Measurements from ENCODE around the gene FOXN3.

Gene FOXN3

GRCh38 chr14:89417091-89417464 is at the start of gene FOXN3:
TSS of gene FOXN3 (minus strand) at chr14:89417233. CDS start at chr14:89412476, 4,757 bp downstream.
- H3K4me3 ChIP-seq (ENCODE audit: low read depth, low read length), result peak within 1 kb of the TSS; percentile 84
- peak within 1 kb of the TSS; percentile 87 for H3K27ac ChIP-seq (ENCODE audit: low read depth, low read length)
- H3K27me3 ChIP-seq (ENCODE audit: control insufficient read depth, insufficient read depth, low read length), result no peaks in the 10 kb centered on the region
- H3K9ac ChIP-seq (ENCODE audit: low read depth, low read length), result peak within 1 kb of the TSS; percentile 88
- peaks cover 26% of the 10 kb centered on the region for H3K36me3 ChIP-seq (ENCODE audit: control insufficient read depth, insufficient read depth, low read length)
- no peaks in the 10 kb centered on the region for H3K9me3 ChIP-seq (ENCODE audit: control insufficient read depth, insufficient read depth, low read length)
- peaks cover 21% of the 10 kb centered on the region for H3K4me1 ChIP-seq (ENCODE audit: control insufficient read depth, insufficient read depth, low read length)

- H3K36me3 ChIP-seq (ENCODE audit: control insufficient read depth, insufficient read depth, low read length), result 0 out of 2 replicates have a peak, but pooled peaks cover 4% of the 10 kb centered on the region
- no peaks in the 10 kb centered on the region for H3K27me3 ChIP-seq (ENCODE audit: control insufficient read depth, insufficient read depth, low read length)
- H3K27ac ChIP-seq (ENCODE audit: low read depth, low read length), result peak overlapping the region; percentile 0
- no peaks in the 10 kb centered on the region for H3K9me3 ChIP-seq (ENCODE audit: control insufficient read depth, insufficient read depth, low read length)
- no peak overlapping the region for H3K4me3 ChIP-seq (ENCODE audit: low read depth, low read length)
- no peaks in the 10 kb centered on the region; the same call in none of the 2 replicates for H3K4me1 ChIP-seq (ENCODE audit: control insufficient read depth, insufficient read depth, low read length)
- no peak overlapping the region for H3K9ac ChIP-seq (ENCODE audit: low read depth, low read length)
Observed at GRCh38 chr14:89466484-89466883, 49.5 kb upstream of the FOXN3 start.

GRCh38 chr14:89465876-89466275 is 48.8 kb upstream of the FOXN3 start:
- H3K36me3 ChIP-seq (ENCODE audit: control insufficient read depth, insufficient read depth, low read length), result 0 out of 2 replicates have a peak, but pooled peaks cover 4% of the 10 kb centered on the region
- H3K9me3 ChIP-seq (ENCODE audit: control insufficient read depth, insufficient read depth, low read length), result no peaks in the 10 kb centered on the region
- H3K27ac ChIP-seq (ENCODE audit: low read depth, low read length), result no peak overlapping the region
- H3K4me3 ChIP-seq (ENCODE audit: low read depth, low read length), result no peak overlapping the region
- H3K9ac ChIP-seq (ENCODE audit: low read depth, low read length), result no peak overlapping the region
- H3K4me1 ChIP-seq (ENCODE audit: control insufficient read depth, insufficient read depth, low read length), result no peaks in the 10 kb centered on the region; the same call in none of the 2 replicates
- no peaks in the 10 kb centered on the region for H3K27me3 ChIP-seq (ENCODE audit: control insufficient read depth, insufficient read depth, low read length)

GRCh38 chr14:89461256-89461655 is 44.2 kb upstream of the FOXN3 start:
- peaks cover 27% of the 10 kb centered on the region for H3K4me1 ChIP-seq (ENCODE audit: control insufficient read depth, insufficient read depth, low read length)
- no peaks in the 10 kb centered on the region for H3K9me3 ChIP-seq (ENCODE audit: control insufficient read depth, insufficient read depth, low read length)
- no peak overlapping the region for H3K27ac ChIP-seq (ENCODE audit: low read depth, low read length)
- 0 out of 2 replicates have a peak, but pooled peaks cover 5% of the 10 kb centered on the region for H3K36me3 ChIP-seq (ENCODE audit: control insufficient read depth, insufficient read depth, low read length)
- no peak overlapping the region for H3K4me3 ChIP-seq (ENCODE audit: low read depth, low read length)
- H3K9ac ChIP-seq (ENCODE audit: low read depth, low read length), result no peak overlapping the region
- H3K27me3 ChIP-seq (ENCODE audit: control insufficient read depth, insufficient read depth, low read length), result no peaks in the 10 kb centered on the region

- no peak overlapping the region for H3K9ac ChIP-seq (ENCODE audit: low read depth, low read length)
- no peaks in the 10 kb centered on the region for H3K9me3 ChIP-seq (ENCODE audit: control insufficient read depth, insufficient read depth, low read length)
- peaks cover 27% of the 10 kb centered on the region for H3K4me1 ChIP-seq (ENCODE audit: control insufficient read depth, insufficient read depth, low read length)
- H3K27me3 ChIP-seq (ENCODE audit: control insufficient read depth, insufficient read depth, low read length), result no peaks in the 10 kb centered on the region
- H3K4me3 ChIP-seq (ENCODE audit: low read depth, low read length), result no peak overlapping the region
- H3K36me3 ChIP-seq (ENCODE audit: control insufficient read depth, insufficient read depth, low read length), result 0 out of 2 replicates have a peak, but pooled peaks cover 5% of the 10 kb centered on the region
- no peak overlapping the region for H3K27ac ChIP-seq (ENCODE audit: low read depth, low read length)
Observed at GRCh38 chr14:89458713-89459420, 41.8 kb upstream of the FOXN3 start.

- H3K4me1 ChIP-seq (ENCODE audit: control insufficient read depth, insufficient read depth, low read length), result peaks cover 27% of the 10 kb centered on the region
- H3K9me3 ChIP-seq (ENCODE audit: control insufficient read depth, insufficient read depth, low read length), result no peaks in the 10 kb centered on the region
- no peak overlapping the region for H3K4me3 ChIP-seq (ENCODE audit: low read depth, low read length)
- H3K27me3 ChIP-seq (ENCODE audit: control insufficient read depth, insufficient read depth, low read length), result no peaks in the 10 kb centered on the region
- H3K27ac ChIP-seq (ENCODE audit: low read depth, low read length), result no peak overlapping the region
- no peak overlapping the region for H3K9ac ChIP-seq (ENCODE audit: low read depth, low read length)
- H3K36me3 ChIP-seq (ENCODE audit: control insufficient read depth, insufficient read depth, low read length), result 0 out of 2 replicates have a peak, but pooled peaks cover 5% of the 10 kb centered on the region
Observed at GRCh38 chr14:89457007-89457406, 40.0 kb upstream of the FOXN3 start.

- no peak overlapping the region for H3K9ac ChIP-seq (ENCODE audit: low read depth, low read length)
- 0 out of 2 replicates have a peak, but pooled peaks cover 8% of the 10 kb centered on the region for H3K36me3 ChIP-seq (ENCODE audit: control insufficient read depth, insufficient read depth, low read length)
- H3K9me3 ChIP-seq (ENCODE audit: control insufficient read depth, insufficient read depth, low read length), result no peaks in the 10 kb centered on the region
- no peaks in the 10 kb centered on the region for H3K27me3 ChIP-seq (ENCODE audit: control insufficient read depth, insufficient read depth, low read length)
- peak overlapping the region; percentile 11 for H3K27ac ChIP-seq (ENCODE audit: low read depth, low read length)
- H3K4me3 ChIP-seq (ENCODE audit: low read depth, low read length), result no peak overlapping the region
- peaks cover 30% of the 10 kb centered on the region for H3K4me1 ChIP-seq (ENCODE audit: control insufficient read depth, insufficient read depth, low read length)
Observed at GRCh38 chr14:89455412-89455811, 38.4 kb upstream of the FOXN3 start.

- Histone ChIP-seq H3K27ac (ENCODE audit: low read depth, low read length) (peak overlapping the region; percentile 11), H3K4me1 (ENCODE audit: control insufficient read depth, insufficient read depth, low read length) (peaks cover 26% of the 10 kb centered on the region), H3K4me3 (ENCODE audit: low read depth, low read length) (no peak overlapping the region), H3K9me3 (ENCODE audit: control insufficient read depth, insufficient read depth, low read length) (no peaks in the 10 kb centered on the region), H3K27me3 (ENCODE audit: control insufficient read depth, insufficient read depth, low read length) (no peaks in the 10 kb centered on the region), H3K9ac (ENCODE audit: low read depth, low read length) (no peak overlapping the region), H3K36me3 (ENCODE audit: control insufficient read depth, insufficient read depth, low read length) (0 out of 2 replicates have a peak, but pooled peaks cover 8% of the 10 kb centered on the region)
Observed at GRCh38 chr14:89454996-89455395, 38.0 kb upstream of the FOXN3 start.

GRCh38 chr14:89452281-89452680 is 35.2 kb upstream of the FOXN3 start:
- Histone ChIP-seq H3K27ac (ENCODE audit: low read depth, low read length) (no peak overlapping the region), H3K36me3 (ENCODE audit: control insufficient read depth, insufficient read depth, low read length) (0 out of 2 replicates have a peak, but pooled peaks cover 8% of the 10 kb centered on the region), H3K27me3 (ENCODE audit: control insufficient read depth, insufficient read depth, low read length) (no peaks in the 10 kb centered on the region), H3K4me3 (ENCODE audit: low read depth, low read length) (no peak overlapping the region), H3K9ac (ENCODE audit: low read depth, low read length) (no peak overlapping the region), H3K9me3 (ENCODE audit: control insufficient read depth, insufficient read depth, low read length) (no peaks in the 10 kb centered on the region), H3K4me1 (ENCODE audit: control insufficient read depth, insufficient read depth, low read length) (peaks cover 5% of the 10 kb centered on the region; the same call in 1 of the 2 replicates)

GRCh38 chr14:89451229-89451628 is 34.2 kb upstream of the FOXN3 start:
- no peaks in the 10 kb centered on the region for H3K27me3 ChIP-seq (ENCODE audit: control insufficient read depth, insufficient read depth, low read length)
- peaks cover 5% of the 10 kb centered on the region; the same call in 1 of the 2 replicates for H3K4me1 ChIP-seq (ENCODE audit: control insufficient read depth, insufficient read depth, low read length)
- H3K27ac ChIP-seq (ENCODE audit: low read depth, low read length), result no peak overlapping the region

GRCh38 chr14:89447182-89447944 is 30.3 kb upstream of the FOXN3 start:
- H3K36me3 ChIP-seq (ENCODE audit: control insufficient read depth, insufficient read depth, low read length), result 0 out of 2 replicates have a peak, but pooled peaks cover 3% of the 10 kb centered on the region
- no peak overlapping the region for H3K4me3 ChIP-seq (ENCODE audit: low read depth, low read length)
- no peak overlapping the region for H3K27ac ChIP-seq (ENCODE audit: low read depth, low read length)
- peaks cover 18% of the 10 kb centered on the region for H3K4me1 ChIP-seq (ENCODE audit: control insufficient read depth, insufficient read depth, low read length)
- H3K27me3 ChIP-seq (ENCODE audit: control insufficient read depth, insufficient read depth, low read length), result no peaks in the 10 kb centered on the region
- no peaks in the 10 kb centered on the region for H3K9me3 ChIP-seq (ENCODE audit: control insufficient read depth, insufficient read depth, low read length)
- no peak overlapping the region for H3K9ac ChIP-seq (ENCODE audit: low read depth, low read length)

More at GRCh38 chr14:89451229-89451628, 34.2 kb upstream of the FOXN3 start:
- Histone ChIP-seq H3K9ac (ENCODE audit: low read depth, low read length) (no peak overlapping the region), H3K36me3 (ENCODE audit: control insufficient read depth, insufficient read depth, low read length) (0 out of 2 replicates have a peak, but pooled peaks cover 3% of the 10 kb centered on the region), H3K4me3 (ENCODE audit: low read depth, low read length) (no peak overlapping the region), H3K9me3 (ENCODE audit: control insufficient read depth, insufficient read depth, low read length) (no peaks in the 10 kb centered on the region)

All from HUES48 (cell line).